ENCODE measurements around the gene FHL2. TPM values are rescaled to one million over a fixed set of nuclear protein-coding genes. Genes with fewer than 3 reads are reported as not detected.

Gene FHL2
- total RNA-seq, 6 donors from 2014 or later = 2.4 to 15.0 (median 7.2) TPM

DNA sequence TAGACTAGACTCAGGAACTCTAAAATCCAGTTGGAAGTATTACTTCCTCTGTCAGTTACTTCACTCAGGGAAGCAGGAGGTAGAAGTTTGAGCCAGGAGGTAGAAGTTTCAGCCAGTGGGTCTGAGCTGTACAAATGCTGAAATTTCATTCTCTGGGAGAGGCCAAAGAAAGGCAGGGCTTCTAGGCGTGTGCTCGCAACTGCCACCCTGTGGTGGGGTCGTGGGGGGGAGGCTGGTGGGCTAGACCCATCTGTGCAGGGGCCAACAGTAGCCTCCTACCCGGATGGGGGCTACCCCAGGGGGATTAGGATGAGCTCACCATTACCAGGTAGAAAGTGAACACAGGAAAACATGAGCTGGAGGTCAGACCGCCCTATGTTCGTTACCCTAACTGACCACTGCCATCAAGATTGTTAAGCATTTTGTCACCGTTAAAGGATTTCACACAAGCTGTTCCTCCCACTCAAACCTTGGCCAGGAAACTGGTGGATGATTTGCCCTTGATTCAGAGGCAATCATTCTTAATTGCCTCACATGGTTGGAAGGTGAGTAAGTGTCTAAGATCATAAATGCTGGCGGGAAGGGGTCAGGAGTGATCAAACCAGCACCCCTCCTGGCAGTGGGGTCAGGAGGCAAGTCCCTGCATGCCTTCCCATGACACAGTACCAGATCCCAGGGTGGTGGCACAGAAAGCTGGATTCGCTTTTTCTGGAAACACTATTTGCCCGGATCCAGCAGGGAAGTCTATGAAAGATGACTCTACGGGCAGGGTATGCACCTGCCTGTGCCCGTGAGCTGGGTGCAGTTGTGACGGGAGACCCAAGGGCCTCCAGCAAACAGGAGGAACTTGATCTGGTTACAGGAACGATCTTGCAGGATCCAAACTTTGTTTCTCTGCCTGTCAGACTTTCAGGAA is 5.2 kb upstream of the FHL2 start:
- Histone ChIP-seq H3K9me3 (no peaks in the 10 kb centered on the region), H3K27me3 (peaks cover 0 to 4% (median 1%) of the 10 kb centered on the region in 4 donors), H3K4me3 (no peak overlapping the region), H3K4me1 (peaks cover 0 to 8% (median 2%) of the 10 kb centered on the region in 4 donors), H3K36me3 (no peaks in the 10 kb centered on the region), H3K27ac (no peak overlapping the region)
- peak; percentile 50 to 81 for ATAC-seq (ENCODE audit: low FRiP score in 2 of 2)
- no peak for DNase-seq
- TF ChIP-seq EP300 (IDR thresholded peaks at IDR 0.05) (no peak), POLR2AphosphoS5 (IDR thresholded peaks at IDR 0.05) (no peak), POLR2A (IDR thresholded peaks at IDR 0.05) (no peak)
- TF ChIP-seq, protein P1, sequence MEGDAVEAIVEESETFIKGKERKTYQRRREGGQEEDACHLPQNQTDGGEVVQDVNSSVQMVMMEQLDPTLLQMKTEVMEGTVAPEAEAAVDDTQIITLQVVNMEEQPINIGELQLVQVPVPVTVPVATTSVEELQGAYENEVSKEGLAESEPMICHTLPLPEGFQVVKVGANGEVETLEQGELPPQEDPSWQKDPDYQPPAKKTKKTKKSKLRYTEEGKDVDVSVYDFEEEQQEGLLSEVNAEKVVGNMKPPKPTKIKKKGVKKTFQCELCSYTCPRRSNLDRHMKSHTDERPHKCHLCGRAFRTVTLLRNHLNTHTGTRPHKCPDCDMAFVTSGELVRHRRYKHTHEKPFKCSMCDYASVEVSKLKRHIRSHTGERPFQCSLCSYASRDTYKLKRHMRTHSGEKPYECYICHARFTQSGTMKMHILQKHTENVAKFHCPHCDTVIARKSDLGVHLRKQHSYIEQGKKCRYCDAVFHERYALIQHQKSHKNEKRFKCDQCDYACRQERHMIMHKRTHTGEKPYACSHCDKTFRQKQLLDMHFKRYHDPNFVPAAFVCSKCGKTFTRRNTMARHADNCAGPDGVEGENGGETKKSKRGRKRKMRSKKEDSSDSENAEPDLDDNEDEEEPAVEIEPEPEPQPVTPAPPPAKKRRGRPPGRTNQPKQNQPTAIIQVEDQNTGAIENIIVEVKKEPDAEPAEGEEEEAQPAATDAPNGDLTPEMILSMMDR (IDR thresholded peaks at IDR 0.05) = no peak
- WGBS, 2 donors = 71 to 77% methylated on average over 13 to 14 of the region's 14 CpGs

DNA sequence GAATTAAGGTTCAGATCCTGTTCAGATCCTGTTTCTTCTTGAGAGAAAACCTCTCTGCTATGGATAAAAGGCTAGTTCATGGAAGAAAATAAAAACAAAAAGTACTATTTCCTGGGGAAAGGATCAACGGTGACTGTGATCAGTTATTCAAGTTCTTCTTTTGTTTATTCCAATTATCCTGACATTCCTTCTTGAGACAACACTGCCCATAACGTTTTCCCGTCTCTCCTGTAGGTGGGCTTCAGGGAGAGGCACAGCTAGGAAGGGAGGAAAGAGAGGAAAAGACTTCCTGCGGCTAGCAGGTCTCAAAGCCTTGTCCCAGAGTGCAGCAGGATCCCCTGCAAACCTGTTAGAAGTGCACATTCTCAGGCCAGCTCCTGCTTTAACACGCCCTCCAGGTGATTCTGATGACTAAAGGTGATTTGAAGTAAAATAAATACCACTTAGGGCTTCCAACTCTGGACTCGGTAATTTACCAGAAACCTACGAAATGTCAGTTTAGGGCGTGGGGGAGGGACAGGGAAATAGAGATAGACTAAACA is 4.5 kb upstream of the FHL2 start:
- Histone ChIP-seq H3K36me3 (no peaks in the 10 kb centered on the region), H3K27ac (no peak overlapping the region), H3K4me3 (no peak overlapping the region), H3K27me3 (peaks cover 0 to 12% (median 8%) of the 10 kb centered on the region in 4 donors), H3K4me1 (peaks cover 5 to 15% (median 8%) of the 10 kb centered on the region in 4 donors), H3K9me3 (no peaks in the 10 kb centered on the region)
- 55 to 71% methylated on average over 8 of the region's 8 CpGs for WGBS, 2 donors
- no peak for TF ChIP-seq EP300 (IDR thresholded peaks at IDR 0.05)
- TF ChIP-seq, protein P1 (IDR thresholded peaks at IDR 0.05) = no peak
- no peak for TF ChIP-seq POLR2A (IDR thresholded peaks at IDR 0.05)
- no peak for TF ChIP-seq POLR2AphosphoS5 (IDR thresholded peaks at IDR 0.05)
- ATAC-seq (ENCODE audit: low FRiP score in 2 of 2) = no peak
- DNase-seq = no peak

DNA sequence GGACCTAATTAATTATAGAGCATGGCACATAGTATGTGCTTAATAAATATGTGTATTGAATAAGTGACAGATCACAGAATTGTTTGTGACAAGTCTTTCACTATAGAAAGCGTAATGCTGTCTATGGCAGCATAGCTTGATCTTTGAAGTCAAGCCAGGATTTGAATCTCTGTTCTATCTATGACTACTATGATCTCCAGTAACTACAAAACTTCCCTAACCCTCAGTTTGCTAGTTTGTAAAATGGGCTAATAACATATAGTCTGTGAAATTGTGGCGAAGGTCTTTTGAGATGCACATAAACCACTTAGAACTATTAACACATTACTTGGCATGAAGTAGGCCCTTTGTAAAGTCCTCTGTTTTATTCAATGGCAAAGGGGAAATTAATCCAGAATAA is 4.0 kb upstream of the FHL2 start:
- no peak overlapping the region for H3K27ac ChIP-seq
- peaks cover 5 to 17% (median 9%) of the 10 kb centered on the region in 4 donors for H3K4me1 ChIP-seq
- no peaks in the 10 kb centered on the region for H3K9me3 ChIP-seq
- no peak for DNase-seq
- ATAC-seq (ENCODE audit: low FRiP score in 2 of 2) = no peak
- peaks cover 0 to 16% (median 10%) of the 10 kb centered on the region in 4 donors for H3K27me3 ChIP-seq
- no peak overlapping the region for H3K4me3 ChIP-seq
- TF ChIP-seq, protein P1 (IDR thresholded peaks at IDR 0.05) = no peak
- TF ChIP-seq POLR2A (IDR thresholded peaks at IDR 0.05) = no peak
- TF ChIP-seq POLR2AphosphoS5 (IDR thresholded peaks at IDR 0.05) = no peak
- no peak for TF ChIP-seq EP300 (IDR thresholded peaks at IDR 0.05)
- no peaks in the 10 kb centered on the region for H3K36me3 ChIP-seq
- 96 to 98% methylated on average over 2 of the region's 2 CpGs for WGBS, 2 donors

DNA sequence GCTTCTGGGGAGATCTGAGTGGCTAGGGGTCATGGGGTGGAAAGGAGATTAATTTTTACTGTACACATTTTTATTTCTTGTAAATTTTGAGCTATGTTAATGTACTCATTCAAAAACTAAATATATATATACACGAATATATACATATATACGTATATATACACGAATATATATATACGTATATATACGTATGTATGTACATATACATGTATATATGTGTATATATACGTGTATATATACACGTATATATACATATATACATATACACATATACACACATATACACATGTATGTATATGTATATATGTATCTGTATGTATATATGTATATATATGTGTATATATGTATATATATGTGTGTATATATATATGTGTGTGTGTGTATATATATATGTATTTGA is 3.0 kb upstream of the FHL2 start:
- TF ChIP-seq POLR2AphosphoS5 (IDR thresholded peaks at IDR 0.05) = no peak
- TF ChIP-seq EP300 (IDR thresholded peaks at IDR 0.05) = no peak
- peaks cover 5 to 17% (median 9%) of the 10 kb centered on the region in 4 donors for H3K4me1 ChIP-seq
- no peak overlapping the region for H3K4me3 ChIP-seq
- H3K27me3 ChIP-seq = peaks cover 0 to 16% (median 10%) of the 10 kb centered on the region in 4 donors
- H3K27ac ChIP-seq = no peak overlapping the region
- no peaks in the 10 kb centered on the region for H3K9me3 ChIP-seq
- no peaks in the 10 kb centered on the region for H3K36me3 ChIP-seq
- DNase-seq = no peak
- no peak for ATAC-seq (ENCODE audit: low FRiP score in 2 of 2)
- 92 to 95% methylated on average over 7 of the region's 7 CpGs for WGBS, 2 donors

DNA sequence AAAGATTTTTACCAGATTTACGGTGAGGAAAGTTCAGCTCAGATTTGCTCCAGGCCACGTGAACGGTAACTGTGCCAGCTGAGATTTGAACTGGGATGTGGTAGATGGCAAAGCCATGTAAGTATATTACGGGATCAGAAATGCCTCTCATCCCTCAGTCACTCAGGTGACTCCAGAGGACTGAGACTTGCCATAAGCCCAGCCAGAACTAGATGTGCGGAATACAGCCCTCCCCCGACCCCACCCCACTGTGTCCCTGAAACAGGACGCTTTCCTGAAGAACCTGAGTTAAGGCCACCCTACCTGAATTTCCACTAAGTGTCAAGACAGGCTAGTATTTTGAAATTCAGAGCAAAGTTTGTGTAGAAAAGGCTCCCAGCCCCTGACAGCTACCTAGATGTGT is 1.3 kb upstream of the FHL2 start:
- peaks cover 0 to 16% (median 10%) of the 10 kb centered on the region in 4 donors for H3K27me3 ChIP-seq
- H3K27ac ChIP-seq = no peak overlapping the region
- H3K4me1 ChIP-seq = peaks cover 5 to 17% (median 9%) of the 10 kb centered on the region in 4 donors

More for the DNA sequence above, 1.3 kb upstream of the FHL2 start:
- no peaks in the 10 kb centered on the region for H3K9me3 ChIP-seq
- no peaks in the 10 kb centered on the region for H3K36me3 ChIP-seq
- no peak for ATAC-seq (ENCODE audit: low FRiP score in 2 of 2)
- DNase-seq = no peak
- WGBS, 2 donors = 93 to 98% methylated on average over 7 of the region's 7 CpGs
- TF ChIP-seq POLR2AphosphoS5 (IDR thresholded peaks at IDR 0.05) = no peak
- no peak for TF ChIP-seq EP300 (IDR thresholded peaks at IDR 0.05)
- TF ChIP-seq POLR2A (IDR thresholded peaks at IDR 0.05) = no peak
- TF ChIP-seq, protein P1 (IDR thresholded peaks at IDR 0.05) = no peak
- no peak overlapping the region for H3K4me3 ChIP-seq

Data from upper lobe of left lung (tissue), 6 donors.